Osteocyte (in vitro differentiated cells): ENCODE results near the gene TMEM19. TPM values are rescaled to one million over a fixed set of nuclear protein-coding genes. Genes with fewer than 3 reads are reported as not detected.

Experiments
- DNase-seq: peaks from one replicate; pipeline ENCODE4 v3.0.0; 2021; ENCODE audit warnings: mixed read lengths; ENCODE audit not compliant: unreplicated experiment; ENCODE audit errors: extremely low spot score
- H3K27ac Mint-ChIP-seq: one replicate; pipeline ENCODE4 v1.8.0; 2021; ENCODE audit warnings: mild to moderate bottlenecking, mixed read lengths; ENCODE audit not compliant: unreplicated experiment
- H3K27me3 Mint-ChIP-seq: one replicate; pipeline ENCODE4 v1.8.0; 2021; ENCODE audit warnings: mixed read lengths; ENCODE audit not compliant: unreplicated experiment
- H3K36me3 Mint-ChIP-seq: one replicate; pipeline ENCODE4 v1.8.0; 2021; ENCODE audit warnings: mixed read lengths; ENCODE audit not compliant: unreplicated experiment
- H3K4me1 Mint-ChIP-seq: one replicate; pipeline ENCODE4 v1.8.0; 2021; ENCODE audit warnings: mixed read lengths; ENCODE audit not compliant: unreplicated experiment
- H3K4me3 Mint-ChIP-seq: one replicate; pipeline ENCODE4 v1.8.0; 2021; ENCODE audit warnings: mild to moderate bottlenecking, moderate library complexity, mixed read lengths; ENCODE audit not compliant: unreplicated experiment
- H3K9me3 Mint-ChIP-seq: one replicate; pipeline ENCODE4 v1.8.0; 2021; ENCODE audit warnings: mixed read lengths; ENCODE audit not compliant: unreplicated experiment
- total RNA-seq: library from RNA; stranded (reverse); gene quantifications from 2 replicates; pipeline ENCODE4 v1.2.1, GENCODE V29; 2021
- TF ChIP-seq, protein P1 (sequence below): fragments of 200-600 bp; sonication (generic); IDR thresholded peaks from 2 replicates; pipeline ENCODE4 v1.5.0; 2021; ENCODE audit warnings: antibody characterized with exemption, mild to moderate bottlenecking, moderate library complexity

TMEM19 gene
- total RNA-seq, 1 donor from 2014 or later, result 28.0 TPM

DNA sequence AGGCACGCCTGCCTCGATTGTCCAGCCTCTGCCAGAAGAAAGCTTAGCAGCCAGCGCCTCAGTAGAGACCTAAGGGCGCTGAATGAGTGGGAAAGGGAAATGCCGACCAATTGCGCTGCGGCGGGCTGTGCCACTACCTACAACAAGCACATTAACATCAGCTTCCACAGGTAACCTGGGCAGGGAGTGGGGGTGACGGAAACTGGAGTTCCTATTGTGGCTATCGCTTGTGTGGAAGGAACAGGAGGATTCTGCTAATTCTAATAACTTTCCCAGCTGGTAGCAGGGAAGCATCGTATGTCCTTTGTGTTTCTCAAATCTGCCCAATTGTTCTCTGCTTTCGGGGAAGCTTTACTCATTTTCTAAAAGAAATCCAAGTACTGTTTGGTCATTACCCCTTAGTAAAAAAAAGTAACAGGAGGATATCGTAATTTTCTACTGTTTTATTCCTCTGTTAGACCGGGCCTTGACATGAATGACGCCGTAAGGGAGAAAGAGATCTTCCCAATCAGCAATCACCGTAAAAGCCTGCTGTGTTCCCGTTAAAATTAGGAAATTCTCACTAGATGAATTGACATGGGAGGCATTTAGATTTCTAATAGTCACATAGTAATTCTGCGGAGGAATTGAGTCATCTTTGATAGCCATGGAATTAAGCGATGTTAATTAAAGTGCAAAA is 21.3 kb upstream of the TMEM19 start:
- H3K4me3 Mint-ChIP-seq, result peak overlapping the region; percentile 99
- TF ChIP-seq, protein P1, sequence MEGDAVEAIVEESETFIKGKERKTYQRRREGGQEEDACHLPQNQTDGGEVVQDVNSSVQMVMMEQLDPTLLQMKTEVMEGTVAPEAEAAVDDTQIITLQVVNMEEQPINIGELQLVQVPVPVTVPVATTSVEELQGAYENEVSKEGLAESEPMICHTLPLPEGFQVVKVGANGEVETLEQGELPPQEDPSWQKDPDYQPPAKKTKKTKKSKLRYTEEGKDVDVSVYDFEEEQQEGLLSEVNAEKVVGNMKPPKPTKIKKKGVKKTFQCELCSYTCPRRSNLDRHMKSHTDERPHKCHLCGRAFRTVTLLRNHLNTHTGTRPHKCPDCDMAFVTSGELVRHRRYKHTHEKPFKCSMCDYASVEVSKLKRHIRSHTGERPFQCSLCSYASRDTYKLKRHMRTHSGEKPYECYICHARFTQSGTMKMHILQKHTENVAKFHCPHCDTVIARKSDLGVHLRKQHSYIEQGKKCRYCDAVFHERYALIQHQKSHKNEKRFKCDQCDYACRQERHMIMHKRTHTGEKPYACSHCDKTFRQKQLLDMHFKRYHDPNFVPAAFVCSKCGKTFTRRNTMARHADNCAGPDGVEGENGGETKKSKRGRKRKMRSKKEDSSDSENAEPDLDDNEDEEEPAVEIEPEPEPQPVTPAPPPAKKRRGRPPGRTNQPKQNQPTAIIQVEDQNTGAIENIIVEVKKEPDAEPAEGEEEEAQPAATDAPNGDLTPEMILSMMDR, result no peak
- no peak for DNase-seq
- no peaks in the 10 kb centered on the region for H3K9me3 Mint-ChIP-seq
- peaks cover 31% of the 10 kb centered on the region for H3K4me1 Mint-ChIP-seq
- peaks cover 4% of the 10 kb centered on the region for H3K36me3 Mint-ChIP-seq
- peak overlapping the region; percentile 100 for H3K27ac Mint-ChIP-seq
- no peaks in the 10 kb centered on the region for H3K27me3 Mint-ChIP-seq

DNA sequence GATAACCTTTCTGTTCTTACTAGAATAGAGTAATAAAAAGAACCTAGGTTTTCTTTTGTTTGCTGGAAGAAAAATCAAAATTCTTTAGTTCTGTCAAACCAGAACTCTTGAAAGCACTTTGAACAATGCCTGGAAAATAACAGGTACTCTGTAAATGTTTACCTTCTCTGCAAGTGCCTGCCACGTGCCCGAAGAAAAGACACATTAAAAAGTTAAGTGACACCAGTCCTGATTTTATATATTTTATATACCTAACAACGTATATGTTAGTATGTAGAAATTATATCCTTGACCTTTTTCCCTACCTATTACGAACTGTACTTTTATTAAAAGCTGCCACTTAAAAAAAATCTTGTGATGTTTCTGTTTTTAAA is 20.8 kb upstream of the TMEM19 start:
- Mint-ChIP-seq H3K36me3 (peaks cover 1% of the 10 kb centered on the region), H3K4me1 (peaks cover 28% of the 10 kb centered on the region), H3K9me3 (no peaks in the 10 kb centered on the region), H3K27me3 (no peaks in the 10 kb centered on the region), H3K4me3 (peak overlapping the region; percentile 99), H3K27ac (peak overlapping the region; percentile 100)
- TF ChIP-seq, protein P1, result no peak
- DNase-seq, result no peak

DNA sequence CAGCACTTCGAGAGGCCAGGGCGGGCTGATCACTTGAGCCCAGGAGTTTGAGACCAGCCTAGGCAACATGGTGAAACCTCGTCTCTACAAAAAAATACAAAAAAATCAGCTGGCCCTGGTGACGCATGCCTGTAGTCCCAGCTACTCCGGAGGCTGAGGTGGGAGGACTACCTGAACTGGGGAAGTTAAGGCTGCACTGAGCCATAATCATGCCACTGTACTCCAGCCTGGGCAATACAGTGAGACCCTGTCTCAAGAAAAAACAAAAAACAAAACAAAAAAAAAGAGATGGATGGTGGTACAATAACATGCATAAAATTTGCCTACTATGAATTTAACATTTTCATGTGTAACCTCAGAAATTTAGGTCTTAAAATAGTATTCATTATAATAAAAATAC is 19.6 kb upstream of the TMEM19 start:
- H3K9me3 Mint-ChIP-seq, result no peaks in the 10 kb centered on the region
- H3K4me3 Mint-ChIP-seq, result no peak overlapping the region
- H3K4me1 Mint-ChIP-seq, result peaks cover 23% of the 10 kb centered on the region
- H3K27ac Mint-ChIP-seq, result no peak overlapping the region
- H3K36me3 Mint-ChIP-seq, result peaks cover 1% of the 10 kb centered on the region
- TF ChIP-seq, protein P1, result no peak
- DNase-seq, result no peak
- H3K27me3 Mint-ChIP-seq, result no peaks in the 10 kb centered on the region

DNA sequence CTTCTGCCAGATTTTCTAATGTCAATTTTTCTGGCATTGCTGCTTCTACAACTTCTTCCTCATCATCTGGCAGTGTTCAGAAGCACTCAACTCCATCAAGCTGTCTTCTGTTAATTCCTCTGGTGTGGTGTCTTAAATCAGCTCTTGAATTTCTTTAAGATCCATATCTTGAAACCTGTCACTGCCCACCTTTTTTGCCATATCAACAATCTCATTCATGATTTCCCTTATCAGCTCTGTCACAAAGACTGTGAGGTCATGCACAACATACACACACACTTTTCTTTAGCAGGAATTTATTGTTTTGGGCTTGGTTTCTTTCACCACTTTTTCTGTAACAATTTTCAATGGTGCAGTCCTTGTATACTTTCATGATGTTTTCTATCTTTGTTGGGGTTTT is 14.6 kb upstream of the TMEM19 start:
- TF ChIP-seq, protein P1, result no peak
- H3K4me3 Mint-ChIP-seq, result no peak overlapping the region
- peaks cover 2% of the 10 kb centered on the region for H3K36me3 Mint-ChIP-seq

DNA sequence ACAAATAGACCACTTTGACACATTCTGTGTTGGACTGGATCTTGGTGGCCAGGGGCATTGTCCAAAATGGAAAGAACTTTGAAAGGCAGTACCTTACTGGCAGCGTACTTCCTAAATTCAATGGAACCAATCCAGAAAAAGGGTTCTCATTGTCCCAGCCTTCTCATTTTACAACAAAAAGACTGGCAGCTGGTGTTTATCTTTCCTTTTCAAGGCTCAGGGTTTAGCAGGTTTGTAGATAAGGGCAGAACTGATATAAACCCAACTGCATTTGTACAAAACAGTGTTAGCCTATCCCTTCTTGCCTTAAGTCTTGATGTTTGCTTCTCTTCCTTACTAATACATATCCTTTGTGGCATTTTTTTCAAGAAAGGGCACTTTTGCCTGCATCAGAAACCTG is 14.1 kb upstream of the TMEM19 start:
- TF ChIP-seq, protein P1, result no peak
- no peak overlapping the region for H3K27ac Mint-ChIP-seq
- H3K27me3 Mint-ChIP-seq, result no peaks in the 10 kb centered on the region
- H3K36me3 Mint-ChIP-seq, result peaks cover 2% of the 10 kb centered on the region
- H3K4me3 Mint-ChIP-seq, result no peak overlapping the region
- H3K9me3 Mint-ChIP-seq, result no peaks in the 10 kb centered on the region
- H3K4me1 Mint-ChIP-seq, result no peaks in the 10 kb centered on the region
- no peak for DNase-seq

More for the DNA sequence above, 14.6 kb upstream of the TMEM19 start:
- H3K4me1 Mint-ChIP-seq, result no peaks in the 10 kb centered on the region
- no peaks in the 10 kb centered on the region for H3K27me3 Mint-ChIP-seq
- H3K9me3 Mint-ChIP-seq, result no peaks in the 10 kb centered on the region
- no peak overlapping the region for H3K27ac Mint-ChIP-seq
- DNase-seq, result no peak
